VCaP (cell line): ENCODE measurements around the gene OR13C2.

Source experiments
- H3K27ac ChIP-seq: fragments of 450-650 bp; 2 replicates; pipeline ENCODE4 v1.5.1; 2017
- CTCF ChIP-seq: fragments of 450-650 bp; conservative IDR thresholded peaks from 2 replicates; pipeline ENCODE4 v1.5.1; 2017; ENCODE audit warnings: mild to moderate bottlenecking, moderate library complexity

OR13C2 gene

GRCh38 chr9:104572612-104573011 is 32.8 kb downstream of the OR13C2 start:
- no peak for TF ChIP-seq CTCF
- H3K27ac ChIP-seq: no peak overlapping the region

DNA sequence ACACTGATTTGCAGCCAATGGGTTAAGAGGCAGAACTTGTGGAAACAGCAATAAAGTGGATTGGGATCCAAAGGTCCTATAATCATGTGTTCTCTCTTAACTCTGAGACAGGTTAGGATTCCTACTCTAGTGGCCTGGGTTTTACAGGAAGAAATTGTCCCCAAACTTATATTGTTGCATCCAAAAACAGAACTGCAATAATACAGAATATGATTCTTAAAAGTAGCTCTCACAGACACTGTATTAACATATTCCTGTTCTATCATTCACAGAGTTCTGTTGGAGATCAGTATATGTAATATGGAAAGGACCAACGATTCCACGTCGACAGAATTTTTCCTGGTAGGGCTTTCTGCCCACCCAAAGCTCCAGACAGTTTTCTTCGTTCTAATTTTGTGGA is 36.6 kb downstream of the OR13C2 start, which contains the start of gene OR13C8:
Gene OR13C8, plus strand, starts transcription at position 301 of the 400 bp plus-strand sequence. Its CDS starts 0 bp downstream, at position 301.
- no peak for TF ChIP-seq CTCF
- H3K27ac ChIP-seq: no peak within 1 kb of the TSS

GRCh38 chr9:104564358-104564757 is 41.1 kb downstream of the OR13C2 start:
- H3K27ac ChIP-seq: no peak overlapping the region
- TF ChIP-seq CTCF: no peak

DNA sequence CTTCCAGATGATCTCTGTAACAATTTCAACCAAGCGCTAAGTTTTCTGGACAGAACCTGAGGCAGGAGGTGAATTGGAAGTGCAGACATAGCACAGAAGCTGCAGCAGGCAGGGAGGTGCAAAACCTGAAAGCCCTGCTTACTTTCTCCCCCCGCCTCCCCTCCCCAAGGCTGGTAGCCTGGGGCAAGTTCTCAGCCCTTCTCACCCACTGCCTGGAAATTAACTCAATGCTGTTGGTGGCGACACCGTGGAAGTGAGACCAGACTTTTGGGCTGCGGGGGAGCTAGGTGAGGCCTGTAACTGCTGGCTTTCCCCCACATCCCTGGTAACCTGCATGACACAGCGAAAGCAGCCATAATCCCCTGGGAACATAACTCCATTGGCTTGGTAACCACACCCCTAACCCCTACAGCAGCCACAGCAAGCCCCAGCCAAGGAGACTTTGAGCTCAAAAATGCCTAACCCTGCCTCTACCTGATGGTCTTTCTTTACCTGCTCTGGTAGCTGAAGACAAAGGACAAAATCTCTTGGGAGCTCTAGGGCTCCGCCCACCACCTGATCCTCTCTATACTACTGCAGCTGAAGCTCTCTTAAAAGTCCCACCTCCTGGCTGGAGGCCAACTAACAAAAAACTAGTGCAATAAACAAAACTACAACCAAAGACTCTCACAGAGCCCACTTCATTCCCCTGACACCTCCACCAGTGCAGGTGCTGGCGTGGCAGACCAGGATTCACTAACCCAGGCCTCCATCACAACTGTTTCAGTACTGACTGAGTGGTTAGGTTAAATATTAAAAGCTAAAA is 48.4 kb downstream of the OR13C2 start:
- H3K27ac ChIP-seq: no peak overlapping the region
- no peak for TF ChIP-seq CTCF

- H3K27ac ChIP-seq: no peak overlapping the region
- TF ChIP-seq CTCF: no peak
Observed at GRCh38 chr9:104555521-104555920, 49.9 kb downstream of the OR13C2 start.
